GM13976 (cell line): Measurements from ENCODE around the gene B9D1.
"Not testable (repeated sequence)": the region's sequence is repeated elsewhere in the genome, so short reads cannot be mapped to it uniquely, and the experiment has no call there.

Experiments used
- DNase-seq: peaks from one replicate; pipeline ENCODE4 v3.0.0; 2012; ENCODE audit warnings: low spot score
- in situ Hi-C: fragments of 300-500 bp; cut with MboI; formaldehyde crosslinking; loops from one replicate; pipeline ENCODE4 v1.12.0; 2022; ENCODE audit warnings: low sequenced_read_pairs, mixed read lengths, inconsistent platforms; ENCODE audit not compliant: unreplicated experiment
- TF ChIP-seq, protein P1 (sequence below): IDR thresholded peaks from 2 replicates; pipeline ENCODE4 v1.5.1; 2012; ENCODE audit warnings: borderline replicate concordance, mild to moderate bottlenecking; ENCODE audit not compliant: insufficient read depth; ENCODE audit errors: extremely low read depth, missing control alignments, control extremely low read depth

Gene B9D1

DNA sequence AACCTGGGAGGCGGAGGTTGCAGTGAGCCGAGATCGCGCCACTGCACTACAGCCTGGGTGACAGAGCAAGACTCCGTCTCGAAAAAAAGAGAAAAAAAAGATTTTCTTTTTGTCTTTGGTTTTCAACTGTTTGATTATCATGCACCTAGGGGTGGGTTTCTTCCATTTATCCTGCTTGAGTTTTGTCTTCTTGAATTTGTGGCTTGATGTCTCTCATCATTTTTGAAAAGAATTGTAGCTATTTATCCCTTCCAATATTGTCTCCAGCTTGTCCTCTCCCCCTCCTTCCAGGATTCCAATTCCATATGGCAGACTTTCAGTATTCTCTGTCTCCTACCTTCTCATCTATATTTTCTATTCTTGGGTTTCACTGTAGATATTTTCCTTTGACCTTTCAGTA lies 7.8 kb downstream of the B9D1 start:
- no peak for DNase-seq
- TF ChIP-seq, protein P1, sequence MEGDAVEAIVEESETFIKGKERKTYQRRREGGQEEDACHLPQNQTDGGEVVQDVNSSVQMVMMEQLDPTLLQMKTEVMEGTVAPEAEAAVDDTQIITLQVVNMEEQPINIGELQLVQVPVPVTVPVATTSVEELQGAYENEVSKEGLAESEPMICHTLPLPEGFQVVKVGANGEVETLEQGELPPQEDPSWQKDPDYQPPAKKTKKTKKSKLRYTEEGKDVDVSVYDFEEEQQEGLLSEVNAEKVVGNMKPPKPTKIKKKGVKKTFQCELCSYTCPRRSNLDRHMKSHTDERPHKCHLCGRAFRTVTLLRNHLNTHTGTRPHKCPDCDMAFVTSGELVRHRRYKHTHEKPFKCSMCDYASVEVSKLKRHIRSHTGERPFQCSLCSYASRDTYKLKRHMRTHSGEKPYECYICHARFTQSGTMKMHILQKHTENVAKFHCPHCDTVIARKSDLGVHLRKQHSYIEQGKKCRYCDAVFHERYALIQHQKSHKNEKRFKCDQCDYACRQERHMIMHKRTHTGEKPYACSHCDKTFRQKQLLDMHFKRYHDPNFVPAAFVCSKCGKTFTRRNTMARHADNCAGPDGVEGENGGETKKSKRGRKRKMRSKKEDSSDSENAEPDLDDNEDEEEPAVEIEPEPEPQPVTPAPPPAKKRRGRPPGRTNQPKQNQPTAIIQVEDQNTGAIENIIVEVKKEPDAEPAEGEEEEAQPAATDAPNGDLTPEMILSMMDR: no peak
- in situ Hi-C loops: no loop called here

DNA sequence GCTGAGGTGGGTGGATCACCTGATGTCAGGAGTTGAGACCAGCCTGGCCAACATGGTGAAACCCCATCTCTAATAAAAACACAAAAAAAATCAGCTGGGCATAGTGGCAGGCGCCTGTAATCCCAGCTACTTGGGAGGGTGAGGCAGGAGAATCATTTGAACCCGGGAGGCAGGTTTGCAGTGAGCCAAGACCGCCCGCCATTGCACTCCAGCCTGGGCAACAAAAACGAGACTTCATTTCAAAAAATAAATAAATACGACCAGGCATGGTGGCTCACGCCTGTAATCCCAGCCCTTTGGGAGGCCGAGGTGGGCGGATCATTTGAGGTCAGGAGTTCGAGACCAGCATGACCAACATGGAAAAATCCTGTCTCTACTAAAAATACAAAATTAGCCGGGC lies 9.1 kb downstream of the B9D1 start:
- DNase-seq: not testable (repeated sequence)

DNA sequence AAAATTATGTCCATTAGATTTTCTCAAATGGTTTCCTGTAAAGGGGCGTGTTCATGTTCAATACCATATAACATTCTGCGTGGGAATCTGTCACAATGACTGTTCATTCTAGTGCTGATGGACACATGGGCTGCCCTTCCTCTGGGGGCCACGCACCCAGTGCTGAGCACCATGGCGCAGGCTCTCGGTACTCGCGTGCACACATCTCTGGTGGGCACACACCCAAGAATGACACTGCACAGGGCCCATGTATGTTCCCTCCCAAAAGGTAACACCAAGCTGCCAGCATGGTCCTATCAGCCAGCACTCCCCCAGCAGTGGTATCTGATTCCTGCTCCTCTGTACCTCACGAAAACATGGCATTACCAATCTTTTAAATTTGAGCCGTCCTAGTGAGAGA lies 13.7 kb downstream of the B9D1 start:
- no peak for DNase-seq
- TF ChIP-seq, protein P1: no peak
- in situ Hi-C loops: no loop called here

More for the DNA sequence above, 9.1 kb downstream of the B9D1 start:
- in situ Hi-C loops: not testable (repeated sequence)

DNA sequence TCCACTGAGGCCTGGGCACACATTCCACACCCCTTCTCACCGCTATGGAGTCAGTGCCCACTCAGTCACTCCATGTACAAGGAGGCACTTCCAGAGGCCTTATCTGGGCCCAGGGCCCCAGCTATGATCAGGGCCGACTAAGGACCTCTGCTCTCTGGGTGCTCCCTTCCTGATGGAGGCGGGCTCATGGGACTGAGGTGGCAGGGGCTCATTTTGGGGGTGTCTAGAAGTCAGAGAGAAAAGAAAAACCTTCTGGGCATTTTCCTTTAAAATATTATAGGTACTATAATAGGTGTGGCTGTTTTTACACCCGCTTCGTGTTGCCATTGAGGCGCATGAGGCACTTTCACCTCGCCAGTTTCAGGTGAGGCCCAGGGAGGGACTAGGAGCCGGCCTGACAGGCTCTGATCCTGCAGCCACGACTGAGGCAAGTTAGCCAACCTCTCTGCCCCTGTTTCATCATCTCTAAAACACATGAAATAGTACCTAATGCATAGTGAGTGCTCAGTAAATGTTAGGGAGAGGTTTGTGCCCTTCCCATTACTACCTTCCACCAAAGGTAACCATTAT lies 14.4 kb downstream of the B9D1 start:
- TF ChIP-seq, protein P1: no peak
- no peak for DNase-seq
- in situ Hi-C loops: no loop called here

DNA sequence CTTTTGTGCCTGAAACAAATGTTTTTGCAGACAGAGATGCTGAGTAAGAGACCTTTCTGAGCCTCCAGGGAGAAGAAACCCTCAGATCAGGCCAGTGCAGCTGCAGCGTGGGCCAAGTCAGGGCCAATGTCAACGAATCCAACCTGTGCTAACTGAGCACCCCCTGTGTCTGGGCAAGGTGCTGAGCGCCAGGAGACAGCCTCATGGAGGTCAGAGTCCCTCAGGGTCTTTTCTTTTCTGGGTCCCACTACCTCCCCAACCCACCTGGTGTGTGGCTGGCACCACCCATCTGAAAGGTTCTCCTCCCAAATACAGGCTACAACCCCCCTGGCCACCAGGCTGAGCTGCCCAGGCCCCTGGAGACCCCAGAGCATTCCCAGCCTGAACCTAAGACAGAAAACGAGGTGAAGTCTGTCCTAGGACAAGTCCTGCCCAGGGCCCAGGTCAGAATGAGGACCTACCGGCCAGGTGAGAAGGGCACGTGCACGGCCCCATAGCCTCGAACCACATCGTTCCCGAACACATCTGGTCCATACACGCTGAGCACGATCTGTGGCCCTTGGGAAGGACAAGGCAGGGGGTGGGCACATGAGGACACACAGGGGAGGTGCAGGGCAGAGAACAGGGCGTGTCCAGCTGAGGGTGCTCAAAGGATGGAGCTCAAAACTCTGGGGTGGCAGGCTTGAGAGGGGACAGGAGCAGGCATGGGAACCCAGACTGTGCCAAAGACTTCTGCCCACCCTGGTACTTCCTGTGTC lies 15.0 kb downstream of the B9D1 start:
- in situ Hi-C loops: no loop called here
- DNase-seq: no peak
- TF ChIP-seq, protein P1: no peak

DNA sequence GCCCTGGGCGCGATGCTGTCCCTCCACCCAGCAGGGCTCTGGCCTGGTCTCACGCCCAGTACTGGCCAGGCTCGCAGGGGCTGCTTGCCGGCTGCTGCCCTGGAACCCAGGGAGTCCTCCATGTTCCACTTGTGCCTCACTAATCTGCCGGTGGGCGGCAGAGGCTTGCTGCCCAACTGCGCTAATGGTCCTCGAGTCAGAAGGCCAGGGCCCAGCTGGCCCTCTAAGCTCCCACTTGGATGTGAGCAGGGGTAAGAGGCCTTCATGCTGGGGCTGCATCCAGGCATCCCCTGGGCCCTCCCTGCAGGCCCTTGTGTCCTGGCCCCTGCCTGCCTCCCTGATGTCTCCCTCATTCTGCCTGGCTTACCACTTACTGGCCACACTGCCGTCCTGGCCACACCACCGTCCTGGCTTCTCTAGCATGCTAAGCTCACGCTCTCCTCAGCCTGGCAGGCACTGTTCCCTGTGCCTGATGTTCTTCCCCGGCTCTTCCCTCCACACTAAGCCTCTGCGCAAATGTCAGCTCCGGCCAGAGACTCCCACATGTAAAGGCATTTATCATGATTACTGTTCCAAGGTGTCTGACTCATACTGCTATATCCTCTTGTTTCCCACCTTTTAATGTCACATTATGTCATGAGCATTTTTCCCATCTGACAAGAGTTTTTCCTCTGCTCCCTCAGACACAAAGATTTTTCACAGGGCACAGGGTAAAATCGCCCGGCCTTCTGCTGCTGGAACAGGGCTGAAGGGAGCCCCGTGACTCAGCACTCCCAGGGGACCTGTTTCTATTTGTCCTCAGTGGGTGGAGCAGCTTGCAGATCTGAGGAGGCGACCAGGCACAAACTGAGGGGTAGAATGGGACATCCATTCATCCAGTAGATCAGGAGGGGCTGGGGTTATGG lies 15.9 kb downstream of the B9D1 start:
- peak; percentile 59 for DNase-seq

More for the DNA sequence above, 15.9 kb downstream of the B9D1 start:
- in situ Hi-C loops: no loop called here
- TF ChIP-seq, protein P1: no peak
